SIG-M5 treated with dmso at 0.1 percent for 504 hours (cell line): ENCODE measurements around the gene EDN2.

Source experiments
- DNase-seq: peaks from one replicate; lab custom pipeline; 2025; ENCODE audit not compliant: unreplicated experiment; lab: John Stamatoyannopoulos, UW

EDN2 gene

DNA sequence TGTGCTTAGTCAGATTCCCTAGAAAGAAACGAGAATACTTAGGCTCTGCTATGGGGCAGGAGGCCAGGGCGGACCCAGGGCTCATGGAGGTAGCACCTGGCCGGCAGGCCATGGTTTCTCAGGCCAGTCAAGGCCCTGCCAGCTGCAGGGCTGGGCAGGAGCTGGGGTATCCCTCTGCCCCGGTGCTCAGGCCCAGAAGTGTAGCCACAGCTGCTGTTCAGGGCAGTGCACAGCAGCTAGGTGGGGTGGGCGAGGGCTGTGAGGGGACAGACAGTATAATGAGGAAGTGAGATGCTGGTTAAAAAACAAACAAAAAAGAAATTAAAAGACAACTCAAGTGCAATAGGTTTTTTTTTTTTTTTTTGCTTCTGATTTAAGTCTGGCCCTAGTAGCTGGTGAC is 34.0 kb upstream of the EDN2 start:
- DNase-seq, result no peak

DNA sequence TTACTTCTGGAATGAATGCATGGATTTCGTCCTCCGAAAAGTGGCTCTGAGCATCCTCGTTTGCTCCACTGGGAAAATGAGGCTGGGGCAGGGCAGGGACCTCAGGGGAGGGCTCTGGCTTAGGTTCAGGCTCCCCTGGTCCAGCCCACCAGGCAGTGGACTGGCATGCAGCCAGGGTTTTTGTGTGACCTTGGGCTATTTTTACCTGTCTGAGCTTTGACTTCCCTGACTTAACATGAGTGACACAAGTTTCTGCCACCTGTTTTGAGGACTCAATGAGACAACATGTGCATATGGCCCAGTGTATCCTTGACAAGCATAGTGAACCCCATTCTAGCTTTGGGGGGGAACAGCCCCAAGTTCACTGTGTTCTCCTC is 32.6 kb upstream of the EDN2 start:
- DNase-seq, result no peak

DNA sequence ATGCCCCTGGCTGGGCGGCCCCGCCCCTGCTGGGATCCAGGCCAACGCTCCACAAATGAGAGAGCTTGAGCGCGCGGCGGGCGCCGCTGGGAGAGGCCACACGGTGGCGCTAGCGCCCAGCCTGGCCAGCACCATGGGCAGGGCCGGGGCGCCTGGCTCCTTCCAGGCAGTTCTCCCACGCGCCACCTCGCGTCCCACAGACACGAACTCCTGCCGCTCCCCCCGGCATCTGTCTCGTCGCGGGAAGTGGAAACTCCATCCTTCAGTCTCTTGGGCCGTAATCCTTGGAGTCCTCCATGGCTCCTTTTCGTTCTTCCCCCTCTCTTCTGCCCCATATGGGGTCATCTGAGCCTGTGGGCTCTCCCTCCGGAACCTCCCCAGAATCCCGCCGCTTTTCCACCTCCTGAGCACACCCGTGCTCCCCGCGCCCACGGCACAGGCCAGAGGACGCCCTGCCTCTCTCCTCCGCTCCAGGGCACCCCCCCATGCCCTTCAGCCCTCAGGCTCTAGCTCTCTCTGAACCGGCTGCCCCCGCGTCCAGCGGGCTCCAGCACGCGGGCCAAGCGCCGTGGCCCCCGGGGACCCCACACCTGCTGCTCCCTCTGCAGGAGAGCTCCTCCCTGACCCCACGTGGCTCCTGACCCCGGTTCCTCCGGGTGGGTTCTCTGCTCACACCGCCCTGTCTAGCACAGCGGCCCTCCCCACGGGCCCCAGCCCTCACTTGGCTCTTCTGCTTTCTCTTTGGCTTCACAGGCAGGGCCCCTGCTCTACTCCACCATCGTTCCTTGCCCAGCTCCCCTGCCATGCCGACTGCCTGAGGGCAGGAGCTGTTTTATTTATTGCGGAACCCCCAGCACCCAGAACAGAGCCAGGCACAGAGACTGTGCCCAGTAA is 31.9 kb upstream of the EDN2 start:
- peak; percentile 58 for DNase-seq

DNA sequence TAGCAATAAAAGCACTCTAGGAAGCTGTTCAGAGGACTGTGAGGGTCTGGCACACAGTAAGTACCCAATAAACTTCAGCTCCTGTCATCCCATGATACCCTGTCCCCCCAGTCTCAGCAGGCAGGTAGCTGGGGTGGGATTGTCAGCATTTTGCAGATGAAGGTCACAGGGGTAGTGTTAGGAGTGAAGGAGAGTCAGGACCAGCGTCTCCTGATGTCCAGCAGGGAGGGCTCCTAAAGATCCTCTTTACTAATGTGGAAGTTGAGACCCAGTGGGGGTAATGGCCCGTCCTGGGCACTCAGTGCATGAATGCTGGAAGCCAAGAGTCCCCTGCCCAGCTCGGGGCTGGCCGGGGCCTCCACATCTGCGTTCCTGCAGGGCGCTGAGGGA is 31.3 kb upstream of the EDN2 start:
- no peak for DNase-seq

DNA sequence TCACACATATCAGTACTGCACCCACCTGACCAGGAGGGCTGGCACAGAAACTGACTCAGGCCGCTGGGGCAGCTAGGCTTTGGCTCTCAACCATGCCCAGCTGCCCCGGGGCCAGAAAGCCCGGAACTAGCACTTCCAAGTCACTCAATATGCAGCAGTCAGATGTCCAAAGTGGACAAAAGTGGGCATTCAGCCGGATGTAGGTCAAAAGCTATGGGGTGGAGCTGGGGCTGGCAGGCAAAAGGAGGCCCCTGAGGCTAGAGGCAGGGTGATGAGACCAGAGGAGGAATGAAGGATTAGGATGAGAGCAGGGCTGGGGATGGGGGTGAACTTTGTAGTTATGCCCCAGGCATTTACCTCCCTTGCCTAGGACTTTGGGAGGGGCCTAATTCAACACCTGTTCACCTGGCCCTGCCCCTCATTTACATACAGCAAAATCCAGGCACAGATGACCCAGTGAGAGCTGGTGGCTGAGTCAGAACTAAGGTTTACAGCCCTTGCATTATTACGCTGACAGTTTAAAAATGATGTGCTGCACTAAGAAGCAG is 30.7 kb upstream of the EDN2 start:
- peak; percentile 43 for DNase-seq

DNA sequence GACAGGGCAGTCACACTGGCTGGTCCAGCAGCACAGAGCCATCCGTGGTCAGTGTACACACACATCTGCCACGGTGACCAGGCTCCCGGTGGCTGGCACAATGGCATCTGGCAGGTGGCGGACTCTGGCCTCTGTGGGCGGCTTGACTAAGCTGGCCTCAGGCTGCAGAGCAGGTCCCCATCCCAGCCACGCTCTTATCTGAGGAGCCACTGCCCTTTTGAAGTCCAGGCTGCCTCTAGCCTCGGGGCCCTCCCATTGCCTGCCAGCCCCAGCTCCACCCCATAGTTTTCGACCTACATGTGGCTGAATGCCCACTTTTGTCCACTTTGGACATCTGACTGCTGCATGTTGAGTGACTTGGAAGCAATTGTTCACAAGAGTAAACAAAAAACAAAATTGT is 29.9 kb upstream of the EDN2 start:
- no peak for DNase-seq

DNA sequence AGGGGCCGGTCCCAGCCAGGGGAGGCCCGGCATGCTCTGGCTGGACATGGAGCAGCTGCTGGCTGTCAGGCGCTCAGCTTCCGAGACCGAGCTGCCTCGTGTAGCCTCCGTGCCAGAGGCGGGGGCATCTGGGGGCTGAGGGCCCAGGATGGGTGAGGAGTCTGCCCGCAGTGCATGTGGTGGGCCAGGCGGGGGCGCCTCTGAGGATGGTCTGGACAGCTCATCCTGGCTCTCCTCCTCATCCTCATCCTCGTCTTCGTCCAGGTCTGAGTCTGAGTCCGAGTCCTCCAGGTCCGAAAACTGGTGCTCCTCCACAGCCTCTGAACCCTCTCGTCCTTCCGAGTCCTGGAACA is 28.9 kb upstream of the EDN2 start:
- no peak for DNase-seq

DNA sequence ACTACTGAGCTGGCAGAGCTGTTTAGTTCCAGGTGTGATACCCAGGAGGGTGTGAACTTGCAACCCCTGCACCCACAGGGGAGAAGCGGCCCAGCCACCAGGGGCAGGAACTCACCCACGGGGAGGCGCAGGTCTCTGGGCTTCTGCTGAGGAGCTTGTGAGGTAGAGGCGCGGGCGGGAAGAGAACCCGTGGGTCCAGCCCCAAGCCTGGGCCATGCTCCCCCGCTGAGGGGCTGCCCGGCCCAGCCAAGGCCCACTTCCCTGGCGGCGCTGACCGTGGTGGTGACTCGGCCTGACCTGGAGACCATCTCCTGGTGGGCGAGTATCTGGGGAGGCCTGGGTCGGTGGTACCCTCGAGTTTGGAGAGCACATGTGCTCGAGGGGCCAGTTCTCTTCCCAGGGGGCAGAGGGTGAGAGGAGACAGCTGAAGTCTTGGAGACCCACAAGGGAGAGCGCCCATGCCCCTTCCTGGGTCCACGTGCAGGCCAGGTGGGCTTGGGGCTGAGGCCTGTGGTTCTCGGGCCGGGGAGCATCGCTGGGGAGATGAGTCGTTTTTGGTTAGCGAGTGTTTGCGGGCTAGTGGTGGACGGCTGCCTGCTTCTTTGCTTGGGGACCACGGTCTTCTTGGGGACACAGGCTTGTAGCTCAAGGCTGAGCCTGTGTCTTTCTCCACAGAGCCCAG is 28.4 kb upstream of the EDN2 start:
- DNase-seq, result no peak

DNA sequence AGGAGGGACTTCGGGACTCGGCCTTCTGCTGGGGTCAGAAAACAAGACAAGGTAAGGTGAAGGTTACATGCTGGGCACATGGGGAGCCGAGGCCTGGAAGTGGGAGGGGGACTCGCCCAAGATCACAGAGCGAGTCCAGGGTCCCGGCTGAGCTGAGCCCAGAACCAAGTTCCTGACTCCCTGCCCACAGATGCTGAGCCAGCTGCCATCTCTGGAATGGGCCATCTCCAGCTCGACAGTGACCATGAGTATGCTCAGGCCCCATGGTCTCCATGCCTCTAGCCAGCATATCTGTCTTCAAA is 26.7 kb upstream of the EDN2 start:
- no peak for DNase-seq

DNA sequence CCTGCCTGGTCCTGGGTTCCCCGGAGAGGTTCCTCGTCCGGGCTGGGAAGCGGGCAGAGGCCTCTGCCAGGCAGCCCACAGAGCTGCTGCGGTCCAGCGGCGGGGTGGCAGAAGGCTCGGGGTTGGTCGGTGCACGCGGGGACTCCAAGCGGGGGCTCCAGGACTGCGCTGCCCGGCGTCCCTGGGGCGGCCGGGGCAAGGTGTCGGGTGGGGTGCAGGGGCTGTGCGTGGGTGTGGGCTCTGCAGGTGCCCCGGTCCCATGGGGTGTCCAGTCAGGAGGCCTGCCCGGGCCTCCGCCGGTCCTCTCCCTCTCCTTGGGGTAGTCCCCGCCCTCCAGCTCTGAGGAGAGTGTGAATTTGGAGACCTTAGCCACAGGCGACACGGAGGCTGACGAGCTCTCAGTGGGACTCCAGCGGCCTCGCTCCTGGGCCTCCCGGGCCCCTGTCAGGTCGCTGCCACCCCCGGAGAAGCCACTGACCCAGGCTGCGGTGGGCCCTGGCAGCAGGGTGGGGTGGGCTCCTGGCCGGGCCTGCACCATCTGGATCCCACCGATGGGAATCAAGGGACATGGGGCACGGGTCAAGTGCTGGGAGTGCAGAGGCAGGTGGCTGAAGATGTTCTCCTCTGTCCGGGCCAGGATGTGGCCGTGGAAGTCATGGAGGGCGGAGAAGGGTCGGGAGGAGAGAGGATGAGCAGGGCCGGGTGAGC is 26.2 kb upstream of the EDN2 start:
- no peak for DNase-seq

DNA sequence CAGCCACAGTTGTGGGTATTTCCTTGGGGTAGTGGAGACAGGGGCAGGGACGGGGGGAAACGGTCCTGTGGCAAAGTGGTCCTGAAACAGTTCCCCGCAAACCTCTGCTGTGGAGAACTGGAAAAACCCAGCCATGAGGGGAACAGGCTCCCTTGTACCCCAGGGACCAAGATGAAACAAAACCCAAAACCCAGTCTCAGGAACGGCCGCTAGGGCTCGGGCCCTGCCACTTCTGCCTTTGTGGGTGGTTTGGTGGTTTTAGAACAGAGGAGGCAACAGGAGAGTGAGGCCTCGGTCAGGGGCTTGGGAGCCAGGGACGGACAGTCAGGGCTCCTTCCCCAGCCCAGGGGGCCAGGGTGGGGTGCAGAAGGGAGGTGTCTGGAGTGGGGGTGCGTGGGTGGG is 24.8 kb upstream of the EDN2 start:
- no peak for DNase-seq

DNA sequence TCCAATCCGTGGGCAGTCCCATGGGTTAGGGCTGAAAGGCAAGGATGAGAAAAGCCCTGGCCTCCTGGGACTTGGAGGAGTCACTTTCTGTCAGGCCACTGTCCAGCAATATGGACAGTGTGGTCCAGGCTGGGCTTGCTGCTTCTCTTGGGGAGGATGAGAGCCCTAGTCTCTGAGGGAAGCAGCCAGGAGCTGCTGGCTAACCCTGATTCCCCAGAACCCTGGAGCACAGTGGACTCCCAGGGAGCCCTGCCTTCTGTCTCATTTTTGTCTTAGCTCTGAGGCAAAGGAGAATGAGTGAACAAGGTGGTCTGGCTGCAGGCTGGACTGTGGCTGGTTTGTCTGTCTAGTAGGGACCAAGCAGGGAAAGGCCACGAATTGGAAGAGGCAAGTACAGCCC is 23.8 kb upstream of the EDN2 start:
- no peak for DNase-seq

DNA sequence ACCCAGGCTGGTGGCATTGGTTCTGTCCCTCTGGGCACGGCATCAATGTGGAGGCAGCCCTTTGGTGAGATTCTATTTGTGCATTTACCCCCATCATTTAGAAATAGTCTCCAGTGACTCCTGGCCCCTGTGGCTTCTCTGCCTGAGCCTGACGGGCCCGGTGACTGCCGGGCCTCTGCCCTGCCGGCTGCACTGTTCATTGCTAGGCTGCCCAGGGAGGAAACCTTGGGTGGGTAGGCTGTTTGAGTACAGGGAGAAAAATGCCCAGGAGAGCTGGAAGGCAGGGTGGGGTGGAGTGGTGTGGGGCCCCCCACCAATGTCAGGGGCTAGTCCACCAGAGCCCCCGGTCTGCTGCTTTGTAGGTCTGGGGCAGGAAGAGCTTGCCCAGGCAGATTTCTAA is 23.4 kb upstream of the EDN2 start:
- no peak for DNase-seq

DNA sequence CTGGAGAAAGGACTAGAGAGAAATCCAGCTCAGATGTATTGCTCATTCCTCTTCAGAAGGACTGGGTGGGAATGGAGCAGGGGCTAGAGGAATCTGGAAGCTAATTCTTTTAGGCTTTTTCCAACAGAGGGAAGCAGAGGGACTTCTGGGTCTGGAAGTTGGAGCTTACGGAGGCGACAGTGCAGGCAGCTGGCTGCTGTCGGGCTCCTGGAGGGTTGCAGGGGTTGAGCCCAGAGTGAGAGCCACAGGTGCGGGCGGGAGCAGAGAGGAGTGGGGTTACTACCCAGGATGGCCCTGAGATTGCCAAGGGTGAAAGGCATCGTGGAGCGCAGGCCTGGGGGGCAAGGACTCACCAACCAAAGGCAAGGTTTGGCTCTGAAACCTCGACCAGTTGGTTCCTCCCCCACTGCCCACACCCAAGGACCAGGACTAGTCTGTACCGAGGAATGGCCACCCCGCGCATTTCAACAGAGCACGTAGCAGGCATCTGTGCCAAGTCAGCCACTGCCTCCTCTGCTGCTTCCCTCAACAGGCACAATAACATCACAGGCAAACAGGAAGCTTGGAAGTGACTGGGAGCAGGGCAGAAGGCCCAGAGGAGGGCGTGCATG is 22.7 kb upstream of the EDN2 start:
- no peak for DNase-seq

DNA sequence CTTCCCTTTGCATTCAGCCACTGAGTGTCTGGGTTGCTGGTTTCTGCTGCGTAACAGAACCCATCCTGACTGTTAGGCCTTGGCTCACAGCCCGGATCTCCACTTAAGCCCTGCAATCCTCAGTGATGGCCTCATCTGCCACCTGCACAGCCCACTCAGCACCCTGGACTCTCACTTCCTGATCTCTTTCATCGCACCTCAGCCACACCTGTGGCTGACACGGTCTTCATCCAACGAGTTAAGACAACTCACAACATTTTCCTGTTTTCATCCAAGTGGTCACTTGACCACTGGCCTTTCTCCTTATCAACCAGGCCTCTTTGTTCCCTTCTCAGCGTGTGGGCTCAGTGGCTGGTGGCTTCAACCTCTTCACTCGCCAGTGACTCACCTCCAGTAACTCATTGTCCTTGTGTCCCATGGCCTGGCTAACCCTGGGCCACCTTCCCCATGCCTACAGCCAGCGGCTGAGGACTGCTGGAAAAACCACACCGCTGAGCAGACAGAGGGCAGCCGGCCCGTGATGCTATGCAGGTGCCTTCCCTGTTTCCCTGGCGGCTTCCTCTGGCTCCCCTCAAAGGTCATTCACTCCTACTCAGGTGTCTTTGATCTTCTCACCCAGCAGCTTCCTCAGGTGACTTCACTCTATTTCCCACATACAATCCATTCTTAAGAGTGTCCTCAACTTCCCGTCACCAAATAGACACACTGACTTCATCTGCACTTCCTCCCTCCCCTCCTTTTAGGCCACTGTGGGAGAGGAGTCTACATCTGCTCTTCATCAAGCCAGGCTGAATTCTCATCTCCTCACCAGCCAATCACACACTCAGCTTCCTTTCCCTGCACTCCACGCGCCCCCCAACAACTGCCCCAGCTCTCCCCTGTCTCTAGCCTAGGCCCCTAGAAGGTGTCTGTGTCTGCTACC is 19.9 kb upstream of the EDN2 start:
- DNase-seq, result no peak

DNA sequence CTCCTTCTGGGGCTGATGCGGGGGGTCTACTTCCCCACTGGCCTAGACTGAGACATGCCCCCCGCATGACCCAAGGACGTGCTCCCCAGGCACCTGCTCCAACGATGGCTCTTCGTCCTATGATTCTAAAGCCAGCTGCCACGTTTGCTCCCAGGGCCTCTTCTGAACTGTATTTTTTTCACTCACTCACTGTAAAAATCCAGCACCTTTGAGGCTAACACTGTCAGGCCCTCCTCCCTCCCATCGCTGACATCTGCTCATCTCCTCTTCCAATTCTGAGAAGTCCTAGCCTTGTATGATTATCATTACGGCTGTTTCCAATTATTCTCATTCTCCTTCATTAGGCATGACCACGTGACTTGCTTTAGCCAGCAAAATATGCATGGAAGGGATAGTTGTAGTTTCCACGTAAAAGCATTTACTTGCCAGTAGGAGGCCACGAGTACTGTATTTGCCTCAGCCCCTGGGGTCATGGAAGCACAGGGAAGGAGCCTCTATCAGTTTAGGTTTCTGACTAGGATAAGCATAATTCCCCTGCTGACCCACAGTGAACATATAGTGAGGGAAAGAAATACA is 19.1 kb upstream of the EDN2 start:
- no peak for DNase-seq

DNA sequence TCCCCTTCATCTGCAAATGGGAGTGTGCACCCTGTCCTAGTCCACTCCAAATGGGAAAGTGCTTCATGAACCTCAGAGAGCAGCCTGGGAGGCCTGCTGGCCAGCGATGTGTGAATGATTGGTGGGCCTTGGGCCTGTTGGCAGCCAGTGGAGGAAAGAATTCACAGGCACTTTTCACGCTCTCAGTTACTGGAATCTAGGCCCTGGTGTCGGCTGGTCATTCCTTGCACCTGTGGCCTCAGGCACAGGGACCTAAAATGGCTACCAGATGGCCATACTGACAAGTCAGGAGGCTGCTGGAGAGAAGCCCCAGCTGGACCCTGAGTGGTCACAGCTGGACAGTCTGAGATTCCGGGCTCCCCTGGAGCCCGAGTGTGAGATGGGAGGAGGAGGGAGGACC is 18.4 kb upstream of the EDN2 start:
- no peak for DNase-seq

DNA sequence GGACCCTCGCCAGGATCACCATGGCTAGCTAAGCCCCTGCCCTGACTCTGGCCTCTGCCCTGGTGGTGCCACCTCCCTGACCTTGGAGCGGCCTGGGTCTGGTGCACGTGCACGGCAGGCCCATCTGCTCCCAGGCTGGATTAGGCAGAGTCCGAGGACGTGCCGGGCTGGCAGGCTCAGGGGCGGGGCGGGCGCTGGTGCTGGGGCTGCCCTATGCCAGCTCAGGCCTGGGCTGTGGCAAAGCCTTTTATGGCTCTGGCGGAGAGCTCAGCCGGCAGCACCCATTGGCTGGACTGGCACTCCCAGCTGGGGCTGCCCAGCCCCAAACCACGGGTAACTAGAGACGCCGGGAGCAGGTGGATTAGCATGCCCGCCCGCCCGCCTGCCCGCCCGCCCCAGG is 17.1 kb upstream of the EDN2 start:
- DNase-seq, result no peak

DNA sequence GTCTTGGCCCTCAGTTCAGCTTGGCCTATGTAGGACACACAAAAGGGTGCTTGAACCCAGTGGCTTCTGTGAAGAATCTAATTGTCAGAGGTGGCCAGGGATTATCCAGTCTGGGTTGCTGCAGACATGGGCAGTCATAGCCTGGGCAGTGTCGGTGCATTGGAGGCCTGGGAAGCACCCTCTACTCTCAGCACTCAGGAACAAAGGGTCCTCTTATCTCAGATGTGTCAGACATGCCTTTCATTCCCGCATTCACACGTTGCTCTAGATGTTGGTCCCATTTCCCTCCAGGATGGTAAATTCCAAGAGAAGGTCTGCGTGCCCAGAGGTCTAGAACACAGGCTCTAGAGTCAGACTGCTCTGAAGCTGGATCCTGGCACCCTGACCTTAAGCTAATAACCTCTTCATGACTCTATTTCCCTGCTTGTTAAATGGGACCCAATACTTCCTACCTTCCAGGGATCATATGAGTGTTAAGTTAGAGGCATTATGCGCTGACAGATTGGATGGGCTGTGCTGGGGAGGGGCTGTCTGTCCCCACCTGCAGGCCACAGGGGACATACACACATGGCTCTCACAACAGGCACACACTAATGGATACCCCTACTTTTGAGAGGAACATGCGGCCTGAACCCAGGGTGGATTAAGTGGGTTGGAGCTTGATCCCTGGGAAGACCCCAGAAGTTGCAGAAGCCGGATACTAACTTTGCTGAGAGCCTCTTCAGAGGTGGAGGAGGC is 16.5 kb upstream of the EDN2 start:
- no peak for DNase-seq

DNA sequence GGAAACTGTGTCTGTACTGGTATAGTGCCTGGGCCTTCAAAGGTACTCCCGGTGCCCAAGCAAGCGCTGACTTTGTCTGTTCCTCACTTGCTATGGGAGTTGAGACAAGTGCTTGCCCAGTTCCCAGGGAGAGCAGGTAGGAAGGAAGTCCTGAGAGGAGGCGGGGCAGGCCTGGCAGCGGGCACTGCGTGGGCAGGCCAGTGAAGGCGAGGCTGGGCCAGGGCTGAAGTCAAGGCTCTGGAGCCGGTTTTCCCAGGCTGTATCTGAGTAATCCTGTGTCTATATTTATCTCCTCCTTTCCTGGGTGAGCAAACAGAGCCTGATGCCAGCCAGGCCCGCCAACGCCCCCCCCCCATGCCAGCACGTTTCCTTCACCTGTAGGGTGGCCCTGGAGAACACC is 15.9 kb upstream of the EDN2 start:
- peak; percentile 51 for DNase-seq
